HCT116 (cell line): ENCODE data around the gene ZC3H8. TPM values are rescaled to one million over a fixed set of nuclear protein-coding genes. Genes with fewer than 3 reads are reported as not detected.

ENCODE experiments used
- ATAC-seq: fragments of 200-7000 bp; cut with Tn5 transposase; 2 replicates; pipeline ENCODE4 v1.9.1; 2020; ENCODE audit warnings: mild to moderate bottlenecking, moderate library complexity
- BruUV-seq: library from RNA; stranded (reverse); fragments of 400-500 nt; replicated peaks from 2 replicates; lab custom pipeline; 2021; lab: Mats Ljungman, UMichigan
- CTCF ChIA-PET: fragments of 300-600 bp; sonication (Branson Sonifier 250); formaldehyde crosslinking; loops from one replicate; lab custom pipeline; 2021; ENCODE audit warnings: antibody characterized with exemption; lab: Charles Lee
- POLR2A ChIA-PET: fragments of 300-600, 350-600 bp; sonication (Branson Sonifier 250); formaldehyde crosslinking; loops from one replicate; lab custom pipeline; 2021; ENCODE audit warnings: antibody characterized with exemption; lab: Charles Lee
- RAD21 ChIA-PET, 2 experiments: fragments of 300-600 bp; sonication (Branson Sonifier 250); formaldehyde crosslinking; loops; one replicate each; lab custom pipeline; 2023; ENCODE audit warnings: low total read pairs in 2 of 2; ENCODE audit not compliant: uncharacterized antibody in 2 of 2, unreplicated experiment in 2 of 2, low non-redundant PET in 1 of 2; lab: Charles Lee
- DNase-seq: peaks from one replicate; pipeline ENCODE4 v3.0.0-alpha.2; 2010; ENCODE audit warnings: low read depth, low spot score
- H2AFZ ChIP-seq: fragments of 200-600 bp; shearing (Covaris generic), sonication (generic); 2 replicates; pipeline ENCODE4 v1.6.1; 2017; ENCODE audit warnings: low read depth, mixed run types, mixed read lengths, antibody characterized with exemption, low read length; ENCODE audit not compliant: poor library complexity, severe bottlenecking
- H3K27ac ChIP-seq: 2 replicates; pipeline ENCODE4 v1.5.1; 2012; ENCODE audit warnings: low read depth, low read length
- H3K27me3 ChIP-seq: fragments of 200-600 bp; sonication (generic); 2 replicates; pipeline ENCODE4 v1.6.1; 2016; ENCODE audit warnings: mixed run types, low read length, mixed read lengths; ENCODE audit not compliant: insufficient read depth
- H3K36me3 ChIP-seq, 2 experiments: fragments of 200-500 bp in 1 of 2; fragments of 200-600 bp in 1 of 2; sonication (Bioruptor generic) in 1 of 2; sonication (generic) in 1 of 2; 2 replicates each; pipeline versions ENCODE4 v1.5.1 to v1.6.1; 2014 to 2016; ENCODE audit warnings: low read length in 2 of 2, inconsistent platforms in 1 of 2, mixed read lengths in 1 of 2, mixed run types in 1 of 2; ENCODE audit not compliant: insufficient read depth in 2 of 2, control insufficient read depth in 1 of 2
- H3K4me1 ChIP-seq, 2 experiments: fragments of 200-600 bp in 1 of 2; sonication (generic) in 1 of 2; 2 replicates each; pipeline versions ENCODE4 v1.5.1 to v1.6.1; 2012 to 2017; ENCODE audit warnings: low read length in 2 of 2, inconsistent platforms in 1 of 2, mild to moderate bottlenecking in 1 of 2, mixed read lengths in 1 of 2, mixed run types in 1 of 2, moderate library complexity in 1 of 2; ENCODE audit not compliant: insufficient read depth in 2 of 2, control insufficient read depth in 1 of 2
- H3K4me2 ChIP-seq: fragments of 200-600 bp; sonication (generic); 2 replicates; pipeline ENCODE4 v1.6.1; 2017; ENCODE audit warnings: mixed run types, low read length, mixed read lengths
- H3K4me3 ChIP-seq, 2 experiments: fragments of 200-600 bp in 1 of 2; sonication (generic) in 1 of 2; replicated peaks in 1 of 2; 2 replicates each; pipeline ENCODE4 v1.5.1; 2011 to 2016; ENCODE audit warnings: low read length in 2 of 2, control low read depth in 1 of 2, low read depth in 1 of 2, mild to moderate bottlenecking in 1 of 2, mixed read lengths in 1 of 2, mixed run types in 1 of 2
- H3K79me2 ChIP-seq: fragments of 200-600 bp; sonication (generic); 2 replicates; pipeline ENCODE4 v1.6.1; 2017; ENCODE audit warnings: mild to moderate bottlenecking, mixed run types, low read length, moderate library complexity, mixed read lengths; ENCODE audit not compliant: insufficient read depth
- H3K9ac ChIP-seq: fragments of 200-600 bp; sonication (generic); 2 replicates; pipeline ENCODE4 v1.6.1; 2016; ENCODE audit warnings: low read length, mixed read lengths
- H3K9me2 ChIP-seq: fragments of 200-600 bp; sonication (generic), shearing (Covaris generic); 2 replicates; pipeline ENCODE4 v1.6.1; 2017; ENCODE audit warnings: mixed run types, mild to moderate bottlenecking, moderate library complexity; ENCODE audit not compliant: insufficient read depth
- H3K9me3 ChIP-seq, 2 experiments: fragments of 200-500 bp in 1 of 2; fragments of 200-600 bp in 1 of 2; sonication (Bioruptor generic) in 1 of 2; sonication (generic) in 1 of 2; 2 replicates each; pipeline ENCODE4 v1.6.1; 2014 to 2017; ENCODE audit warnings: low read length in 2 of 2, mixed read lengths in 2 of 2, inconsistent platforms in 1 of 2, low read depth in 1 of 2, mild to moderate bottlenecking in 1 of 2, mixed run types in 1 of 2, moderate library complexity in 1 of 2; ENCODE audit not compliant: control insufficient read depth in 1 of 2, insufficient read depth in 1 of 2
- H4K20me1 ChIP-seq: fragments of 200-600 bp; sonication (generic), shearing (Covaris generic); 2 replicates; pipeline ENCODE4 v1.6.1; 2017; ENCODE audit warnings: mixed run types, mild to moderate bottlenecking, moderate library complexity; ENCODE audit not compliant: insufficient read depth
- CBX3 ChIP-seq: IDR thresholded peaks from 2 replicates; pipeline ENCODE4 v1.6.1; 2012; ENCODE audit warnings: low read depth
- EGR1 ChIP-seq: IDR thresholded peaks from 2 replicates; pipeline ENCODE4 v1.6.1; 2012; ENCODE audit warnings: low read depth
- ELF1 ChIP-seq: IDR thresholded peaks from 2 replicates; pipeline ENCODE4 v1.6.1; 2012; ENCODE audit warnings: low read depth, borderline replicate concordance
- EZH2 ChIP-seq: fragments of 200-600 bp; sonication (generic); IDR thresholded peaks from 2 replicates; pipeline ENCODE4 v1.6.1; 2017; ENCODE audit warnings: antibody characterized with exemption, mixed run types
- EZH2phosphoT487 ChIP-seq: fragments of 200-600 bp; IDR thresholded peaks from 2 replicates; pipeline ENCODE4 v1.6.1; 2018; ENCODE audit warnings: antibody characterized with exemption, borderline replicate concordance
- JUND ChIP-seq: IDR thresholded peaks from 2 replicates; pipeline ENCODE4 v1.6.1; 2012
- MAX ChIP-seq: IDR thresholded peaks from 2 replicates; pipeline ENCODE4 v1.6.1; 2012
- SIN3A ChIP-seq: IDR thresholded peaks from 2 replicates; pipeline ENCODE4 v1.6.1; 2012; ENCODE audit warnings: low read depth
- SRF ChIP-seq: IDR thresholded peaks from 2 replicates; pipeline ENCODE4 v1.6.1; 2012; ENCODE audit warnings: low read depth
- TCF7L2 ChIP-seq: IDR thresholded peaks from 2 replicates; pipeline ENCODE4 v1.7.0; 2011; ENCODE audit warnings: borderline replicate concordance, inconsistent platforms; ENCODE audit not compliant: insufficient read depth, insufficient read length; ENCODE audit errors: extremely low read depth
- YY1 ChIP-seq: IDR thresholded peaks from 2 replicates; pipeline ENCODE4 v1.6.1; 2011; ENCODE audit warnings: low read length, low read depth, moderate library complexity, mild to moderate bottlenecking; ENCODE audit not compliant: insufficient replicate concordance; ENCODE audit errors: extremely low read depth
- ZFX ChIP-seq: fragments of 450-650 bp; IDR thresholded peaks from 2 replicates; pipeline ENCODE4 v1.6.1; 2017
- ZNF274 ChIP-seq: fragments of 200-500 bp; sonication (Bioruptor generic); IDR thresholded peaks from 2 replicates; pipeline ENCODE4 v1.6.1; 2014; ENCODE audit warnings: mild to moderate bottlenecking, low read depth, low read length, inconsistent platforms
- intact Hi-C: fragments of 100-400 bp; cut with micrococcal nuclease; formaldehyde crosslinking; loops from 2 replicates; pipeline ENCODE4 v1.10.0; 2022
- total RNA-seq: library from RNA; stranded (reverse); gene quantifications from one replicate; pipeline ENCODE4 v1.2.1, GENCODE V29; 2021; ENCODE audit not compliant: unreplicated experiment

ZC3H8 gene
- total RNA-seq, 1 experiment from 2014 or later = 13.4 TPM

DNA sequence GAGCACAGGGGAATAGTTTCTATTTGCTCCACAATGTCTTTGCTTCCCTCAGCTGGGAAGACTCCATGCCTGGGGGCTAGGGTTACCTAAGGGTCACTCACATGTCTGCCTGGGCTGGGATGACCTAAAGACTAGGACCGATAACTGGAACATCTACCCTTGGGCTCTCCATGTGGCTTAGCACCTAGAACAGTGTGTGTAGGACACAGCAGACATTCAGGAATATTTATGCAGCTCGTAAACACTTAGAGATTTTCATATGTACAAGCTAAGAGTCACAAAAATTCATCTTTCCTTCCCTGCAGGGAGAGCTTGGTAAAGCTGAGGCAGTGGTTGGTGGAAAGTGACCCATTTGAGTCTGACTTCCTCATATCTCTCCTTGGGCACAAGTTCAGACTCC, 60.8 kb downstream of the ZC3H8 start:
- ChIA-PET CTCF (no interaction called here), RAD21 (no interaction called here), POLR2A (no interaction called here)
- Histone ChIP-seq H4K20me1 (no peaks in the 10 kb centered on the region), H3K9ac (no peak overlapping the region), H3K27me3 (no peaks in the 10 kb centered on the region), H2AFZ (no peak overlapping the region), H3K79me2 (no peaks in the 10 kb centered on the region), H3K4me1 (no peaks in the 10 kb centered on the region), H3K4me2 (no peak overlapping the region), H3K27ac (no peak overlapping the region), H3K36me3 (no peaks in the 10 kb centered on the region), H3K9me3 (no peaks in the 10 kb centered on the region), H3K9me2 (no peaks in the 10 kb centered on the region), H3K4me3 (no peak overlapping the region)
- BruUV-seq = no TSS peak
- ATAC-seq (no peak), DNase-seq (no peak)
- intact Hi-C loops = no loop called here
- TF ChIP-seq CBX3 = no peak
- TF ChIP-seq JUND = no peak
- no peak for TF ChIP-seq EGR1
- TF ChIP-seq EZH2 = no peak
- no peak for TF ChIP-seq EZH2phosphoT487
- TF ChIP-seq SRF = no peak
- TF ChIP-seq ZNF274 = no peak
- no peak for TF ChIP-seq YY1
- no peak for TF ChIP-seq TCF7L2
- TF ChIP-seq ZFX = no peak
- no peak for TF ChIP-seq SIN3A
- no peak for TF ChIP-seq MAX

DNA sequence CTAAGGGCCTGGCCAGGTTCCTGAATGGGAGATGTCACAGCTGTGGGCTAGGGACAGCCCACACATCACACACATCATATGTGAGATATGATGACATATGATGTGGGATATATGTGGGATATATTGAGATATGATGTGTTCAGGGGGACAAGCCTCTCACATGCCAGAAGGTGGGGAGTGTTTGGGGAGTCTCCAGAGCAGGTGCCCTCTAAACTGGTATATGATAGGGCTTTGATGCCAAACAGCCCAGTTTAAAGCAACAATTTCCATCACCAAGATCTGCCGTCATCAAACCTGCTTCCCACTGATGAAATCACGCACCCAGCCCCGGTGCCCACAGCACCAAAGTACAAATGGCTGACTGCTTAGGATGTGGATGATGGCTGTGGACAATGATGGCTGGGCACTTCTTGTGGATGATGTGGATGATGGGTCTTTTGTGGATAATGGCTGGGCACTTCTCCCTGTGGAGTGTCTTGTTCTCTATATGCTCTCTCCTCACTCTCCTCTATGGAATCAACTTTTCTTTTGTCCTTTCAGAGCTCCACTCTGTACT, 65.8 kb downstream of the ZC3H8 start:
- TF ChIP-seq ELF1 (no peak), ZNF274 (no peak), YY1 (no peak)
- no peaks in the 10 kb centered on the region for H3K79me2 ChIP-seq
- H3K36me3 ChIP-seq = no peaks in the 10 kb centered on the region
- no peaks in the 10 kb centered on the region for H3K9me3 ChIP-seq
- no peaks in the 10 kb centered on the region for H3K9me2 ChIP-seq
- intact Hi-C loops = no loop called here
- H3K27ac ChIP-seq = no peak overlapping the region
- H3K4me1 ChIP-seq = peaks cover 0 to 14% of the 10 kb centered on the region in 2 experiments; a peak in 2 of 4 replicates
- ATAC-seq = no peak
- ChIA-PET POLR2A (no interaction called here), RAD21 (no interaction called here), CTCF (no interaction called here)
- no peak for DNase-seq
- no peak overlapping the region for H2AFZ ChIP-seq
- H3K4me2 ChIP-seq = no peak overlapping the region
- H3K27me3 ChIP-seq = no peaks in the 10 kb centered on the region
- no peaks in the 10 kb centered on the region for H4K20me1 ChIP-seq
- H3K9ac ChIP-seq = no peak overlapping the region
- no peak overlapping the region for H3K4me3 ChIP-seq
- no TSS peak for BruUV-seq
